Measurements from ENCODE around the gene EVA1B.

The EVA1B gene

GRCh38 chr1:36345353-36345752, 21.9 kb upstream of the EVA1B start:
- no peak for DNase-seq

DNA sequence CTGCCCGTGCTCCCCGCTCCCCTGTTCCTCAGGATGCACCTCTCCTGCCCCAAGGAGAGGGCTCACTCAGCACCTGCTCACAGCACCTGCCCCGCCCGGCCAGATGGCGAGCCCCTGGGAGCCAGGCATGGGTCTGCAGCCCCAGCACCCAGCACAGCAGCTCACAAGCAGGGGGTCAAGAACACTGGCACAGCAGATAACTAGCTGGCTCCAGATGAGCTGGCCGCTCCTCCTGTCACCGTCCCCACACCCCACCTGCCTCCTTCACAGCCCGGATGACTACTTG, 20.9 kb upstream of the EVA1B start:
- no peak for DNase-seq

DNA sequence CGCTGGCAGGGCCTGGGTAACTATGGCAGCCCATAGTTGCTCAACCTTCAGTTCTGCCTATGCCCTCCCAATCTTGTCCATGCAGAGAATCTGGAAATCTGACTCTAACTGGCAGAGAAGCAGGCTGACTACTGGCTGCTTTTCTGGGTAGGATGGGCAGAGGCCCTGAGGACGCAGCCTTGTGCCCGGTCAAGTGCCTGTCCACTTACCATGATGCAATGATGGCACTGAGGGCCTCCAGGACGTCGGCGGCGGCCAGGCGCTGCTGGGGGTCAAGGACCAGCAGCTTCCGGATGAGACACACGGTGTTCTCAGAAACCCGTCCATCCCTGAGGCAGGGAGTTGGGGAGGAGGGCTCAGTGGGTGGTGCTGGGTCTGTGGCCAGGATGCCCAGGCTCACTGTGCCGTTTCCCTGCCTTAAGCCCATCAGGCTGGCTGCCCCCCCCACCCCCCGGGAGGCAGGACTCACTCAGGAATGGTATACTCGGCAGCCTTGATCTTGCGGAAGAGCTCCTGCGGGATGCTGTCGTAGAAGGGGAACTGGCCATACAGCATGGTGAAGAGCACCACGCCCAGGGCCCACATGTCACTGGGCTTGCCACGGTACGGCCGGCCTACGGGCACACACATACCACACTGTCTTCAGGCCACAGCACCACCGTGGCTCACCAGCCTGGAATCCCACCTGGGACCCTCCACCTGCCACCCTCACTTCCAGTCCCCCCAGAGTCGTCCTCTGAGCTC, 20.4 kb upstream of the EVA1B start:
- DNase-seq, result no peak

DNA sequence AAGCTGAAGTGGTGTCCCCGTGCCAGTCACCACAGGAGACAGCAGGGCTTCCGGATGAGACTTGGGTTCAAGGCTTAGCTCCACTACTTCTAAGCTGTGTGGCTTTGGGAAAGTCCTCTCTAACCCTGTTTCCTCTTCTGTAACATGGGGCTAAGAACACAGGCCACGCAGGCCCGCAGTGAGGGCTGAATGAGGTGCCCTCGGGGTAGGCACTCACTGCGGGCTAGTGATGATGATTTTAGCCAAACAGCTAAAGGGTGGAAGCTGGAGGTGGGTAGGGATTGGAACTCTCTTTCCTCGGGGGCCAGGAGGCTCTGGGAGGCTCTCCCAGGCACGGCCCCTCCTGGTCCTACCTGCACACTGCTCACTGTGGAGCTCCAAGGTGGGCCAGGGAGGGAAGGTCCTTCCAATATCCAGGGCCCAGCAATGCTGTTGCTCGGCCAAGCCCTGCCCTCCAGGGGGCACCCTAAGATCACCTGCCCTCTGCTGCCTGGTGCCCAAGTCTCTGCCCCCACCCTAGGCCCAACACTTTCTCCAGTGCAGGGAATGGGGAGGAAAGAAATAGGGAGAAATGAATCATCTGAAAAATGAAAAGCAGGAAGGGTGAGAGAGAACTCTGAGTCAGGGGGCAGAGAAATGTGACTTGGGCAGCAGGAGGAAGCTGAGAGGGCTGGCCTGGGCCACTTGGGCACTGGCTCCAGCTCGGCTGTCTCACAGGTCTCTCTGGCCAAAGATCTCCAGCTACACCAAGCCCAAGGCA, 19.2 kb upstream of the EVA1B start:
- no peak for DNase-seq

GRCh38 chr1:36341626-36342320, 18.3 kb upstream of the EVA1B start:
- no peak for DNase-seq

- DNase-seq, result no peak
These were observed 16.2 kb upstream of the EVA1B start for GRCh38 chr1:36339615-36340014.

DNA sequence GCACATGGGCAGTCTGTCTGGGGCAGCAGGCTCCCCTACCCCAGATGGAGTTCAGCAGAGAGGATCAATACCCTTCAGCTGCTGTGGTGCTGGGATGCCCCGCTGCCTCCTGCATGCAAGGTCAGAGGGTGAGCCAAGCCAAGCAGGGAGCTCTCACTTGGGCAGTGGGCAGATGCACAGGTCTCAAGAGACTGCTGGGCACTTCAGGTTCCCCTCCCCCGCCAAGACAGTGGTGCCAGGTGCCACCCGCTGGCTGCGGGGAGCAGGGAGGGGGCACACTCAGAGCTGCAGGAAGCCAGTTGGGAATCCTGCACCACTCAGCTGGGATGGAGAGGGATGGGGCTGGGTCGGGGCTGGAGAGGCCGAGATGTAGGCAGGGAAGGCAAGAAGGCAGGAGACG, 15.8 kb upstream of the EVA1B start:
- DNase-seq, result no peak

DNA sequence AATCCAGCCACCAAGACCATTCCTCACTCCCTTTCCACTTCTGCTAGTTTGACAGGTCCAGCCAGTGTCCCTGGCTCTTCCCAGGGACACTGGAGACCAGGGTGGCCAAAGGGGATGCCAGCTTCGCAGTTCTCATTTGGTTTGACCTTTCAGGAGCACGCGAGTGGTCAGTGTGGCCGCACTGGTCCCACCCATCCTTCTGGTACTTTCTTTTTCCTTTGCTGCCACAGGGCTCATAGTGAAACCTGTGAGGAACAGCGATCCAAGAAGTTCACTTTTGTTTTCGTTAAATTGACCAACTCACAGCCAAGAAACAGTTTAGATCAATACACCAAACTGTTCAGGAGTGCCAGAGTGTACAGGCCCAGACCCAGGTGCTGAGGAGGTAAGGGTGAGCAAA, 14.4 kb upstream of the EVA1B start:
- DNase-seq, result no peak

GRCh38 chr1:36330940-36331339, 7.5 kb upstream of the EVA1B start:
- no peak for DNase-seq

GRCh38 chr1:36329817-36330216, 6.4 kb upstream of the EVA1B start:
- no peak for DNase-seq

- no peak for DNase-seq
These were observed 5.3 kb upstream of the EVA1B start for GRCh38 chr1:36328713-36329112.

DNA sequence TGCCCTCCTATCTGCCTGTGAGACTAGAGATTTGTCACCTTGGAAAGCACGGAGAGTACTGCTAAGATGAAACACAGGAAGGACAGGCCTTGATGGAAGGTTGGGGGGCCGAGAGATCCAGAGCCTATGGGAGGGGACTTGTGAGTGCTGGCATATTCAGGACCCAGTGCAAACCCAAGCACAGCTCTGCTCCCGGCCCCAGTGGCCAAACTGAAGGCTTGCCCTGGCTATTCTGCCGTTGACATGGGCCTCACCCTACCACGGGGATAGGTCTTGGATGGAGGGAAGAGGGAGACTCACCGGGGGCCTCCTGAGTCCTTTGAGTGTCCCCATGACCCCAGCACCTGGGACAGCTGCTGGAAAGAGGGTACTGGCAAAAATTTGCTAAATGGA, 4.6 kb upstream of the EVA1B start:
- DNase-seq, result no peak

- no peak for DNase-seq
These were observed 4.1 kb upstream of the EVA1B start for GRCh38 chr1:36327421-36328087.

GRCh38 chr1:36326499-36326898, 3.1 kb upstream of the EVA1B start:
- DNase-seq, result no peak

GRCh38 chr1:36324353-36324703, 883 bp upstream of the EVA1B start:
- no peak for DNase-seq

- DNase-seq, result no peak
These were observed 434 bp downstream of the EVA1B start for GRCh38 chr1:36322786-36323635.

- DNase-seq, result no peak
These were observed 1.2 kb downstream of the EVA1B start for GRCh38 chr1:36322041-36322785.

- DNase-seq, result no peak
These were observed 2.1 kb downstream of the EVA1B start for GRCh38 chr1:36321119-36321951.

GRCh38 chr1:36320767-36321118, 2.7 kb downstream of the EVA1B start:
- DNase-seq, result no peak

- no peak for DNase-seq
These were observed 3.1 kb downstream of the EVA1B start for GRCh38 chr1:36320291-36320761.

- DNase-seq, result no peak
These were observed 14.0 kb downstream of the EVA1B start for GRCh38 chr1:36309397-36309796.
